DOHH2 (cell line): Measurements from ENCODE around the gene ZNF610.
"Not testable (repeated sequence)": the region's sequence is repeated elsewhere in the genome, so short reads cannot be mapped to it uniquely, and the experiment has no call there.

Experiments
- H3F3A ChIP-seq: fragments of 200-600 bp; sonication (generic), shearing (Covaris generic); 2 replicates; pipeline ENCODE4 v1.6.0; 2016; ENCODE audit warnings: antibody characterized with exemption, mild to moderate bottlenecking; ENCODE audit not compliant: control insufficient read depth, insufficient read depth
- H3K27ac ChIP-seq: fragments of 200-600 bp; sonication (generic); 2 replicates; pipeline ENCODE4 v1.5.1; 2014; ENCODE audit warnings: low read depth, mild to moderate bottlenecking, low read length, moderate library complexity
- H3K27me3 ChIP-seq: fragments of 200-600 bp; sonication (generic); 2 replicates; pipeline ENCODE4 v1.6.1; 2014; ENCODE audit warnings: mild to moderate bottlenecking, low read length, mixed read lengths; ENCODE audit not compliant: control insufficient read depth
- H3K36me3 ChIP-seq: fragments of 200-600 bp; sonication (generic); 2 replicates; pipeline ENCODE4 v1.6.1; 2014; ENCODE audit warnings: mild to moderate bottlenecking, low read length, moderate library complexity, mixed read lengths; ENCODE audit not compliant: control insufficient read depth
- H3K4me1 ChIP-seq: fragments of 200-600 bp; sonication (generic); 2 replicates; pipeline ENCODE4 v1.6.1; 2014; ENCODE audit warnings: mild to moderate bottlenecking, low read length, mixed read lengths; ENCODE audit not compliant: control insufficient read depth
- H3K4me2 ChIP-seq: fragments of 200-600 bp; sonication (generic); 2 replicates; pipeline ENCODE4 v1.6.0; 2014; ENCODE audit warnings: mild to moderate bottlenecking, low read length, moderate library complexity
- H3K4me3 ChIP-seq: fragments of 200-600 bp; sonication (generic); 2 replicates; pipeline ENCODE4 v1.5.1; 2014; ENCODE audit warnings: mild to moderate bottlenecking, low read length, mixed read lengths
- H3K79me2 ChIP-seq: fragments of 200-600 bp; sonication (generic); 2 replicates; pipeline ENCODE4 v1.6.1; 2014; ENCODE audit warnings: mild to moderate bottlenecking, low read length, mixed read lengths; ENCODE audit not compliant: control insufficient read depth
- H3K9me2 ChIP-seq: fragments of 200-600 bp; sonication (generic); replicated peaks from 2 replicates; pipeline ENCODE4 v1.6.1; 2014; ENCODE audit warnings: mild to moderate bottlenecking, low read length, mixed read lengths; ENCODE audit not compliant: control insufficient read depth
- H3K9me3 ChIP-seq: fragments of 200-600 bp; sonication (generic); 2 replicates; pipeline ENCODE4 v1.6.1; 2014; ENCODE audit warnings: antibody characterized with exemption, low read length, mixed read lengths; ENCODE audit not compliant: control insufficient read depth, insufficient read depth
- H4K20me1 ChIP-seq: fragments of 200-600 bp; sonication (generic); 2 replicates; pipeline ENCODE4 v1.6.0; 2014; ENCODE audit warnings: low read depth, mild to moderate bottlenecking, antibody characterized with exemption, low read length, moderate library complexity; ENCODE audit not compliant: control insufficient read depth, insufficient read depth
- EZH2phosphoT487 ChIP-seq: fragments of 200-600 bp; sonication (generic); IDR thresholded peaks from 2 replicates; pipeline ENCODE4 v1.6.1; 2017; ENCODE audit warnings: borderline replicate concordance, mild to moderate bottlenecking, antibody characterized with exemption, low read length, moderate library complexity, mixed read lengths
- TF ChIP-seq, protein P1 (sequence below): fragments of 200-600 bp; sonication (generic); IDR thresholded peaks from one replicate; pipeline ENCODE4 v1.5.1; 2014; ENCODE audit warnings: antibody characterized with exemption, mild to moderate bottlenecking, low read depth, low read length; ENCODE audit not compliant: poor library complexity, severe bottlenecking

The ZNF610 gene

DNA sequence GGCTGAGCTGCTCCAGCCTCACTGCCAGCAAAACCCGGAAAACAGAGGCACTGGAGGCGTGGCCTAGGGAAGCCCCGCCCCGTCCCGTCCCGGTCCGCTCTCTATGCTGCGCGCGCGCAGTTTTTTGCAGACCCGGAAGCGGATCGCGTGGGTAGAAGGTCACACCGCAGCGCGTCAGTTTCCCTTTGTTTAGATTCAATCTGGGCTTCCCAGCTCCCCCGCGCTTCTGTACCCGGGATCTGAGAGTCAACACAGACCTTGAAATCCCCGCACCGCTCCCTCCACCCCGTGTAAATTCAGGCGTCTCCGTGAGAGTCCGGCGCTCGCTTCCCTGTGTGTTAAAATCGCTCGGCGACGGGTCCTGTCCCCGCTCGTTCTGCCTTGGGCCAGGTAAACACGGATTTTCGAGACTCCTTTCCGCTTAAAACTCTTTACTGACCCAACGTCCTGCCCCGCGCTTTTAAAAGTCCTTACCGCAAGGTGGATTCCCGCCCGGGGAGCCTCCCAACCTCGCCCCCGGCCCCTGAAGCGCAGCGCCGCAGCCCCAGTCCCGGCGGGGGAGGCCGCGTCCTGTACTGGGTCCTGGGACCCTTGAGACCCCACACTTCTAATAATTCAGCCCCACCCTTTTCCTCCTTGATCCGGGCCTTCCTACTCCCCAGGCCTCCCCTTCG, at the start of gene ZNF610:
Gene ZNF610, plus strand, starts transcription at position 127 of the 674 bp plus-strand sequence. CDS start 12,930 bp downstream, outside the sequence.
- H3K9me2 ChIP-seq, result no peaks in the 10 kb centered on the region
- no peak for TF ChIP-seq EZH2phosphoT487
- TF ChIP-seq, protein P1, sequence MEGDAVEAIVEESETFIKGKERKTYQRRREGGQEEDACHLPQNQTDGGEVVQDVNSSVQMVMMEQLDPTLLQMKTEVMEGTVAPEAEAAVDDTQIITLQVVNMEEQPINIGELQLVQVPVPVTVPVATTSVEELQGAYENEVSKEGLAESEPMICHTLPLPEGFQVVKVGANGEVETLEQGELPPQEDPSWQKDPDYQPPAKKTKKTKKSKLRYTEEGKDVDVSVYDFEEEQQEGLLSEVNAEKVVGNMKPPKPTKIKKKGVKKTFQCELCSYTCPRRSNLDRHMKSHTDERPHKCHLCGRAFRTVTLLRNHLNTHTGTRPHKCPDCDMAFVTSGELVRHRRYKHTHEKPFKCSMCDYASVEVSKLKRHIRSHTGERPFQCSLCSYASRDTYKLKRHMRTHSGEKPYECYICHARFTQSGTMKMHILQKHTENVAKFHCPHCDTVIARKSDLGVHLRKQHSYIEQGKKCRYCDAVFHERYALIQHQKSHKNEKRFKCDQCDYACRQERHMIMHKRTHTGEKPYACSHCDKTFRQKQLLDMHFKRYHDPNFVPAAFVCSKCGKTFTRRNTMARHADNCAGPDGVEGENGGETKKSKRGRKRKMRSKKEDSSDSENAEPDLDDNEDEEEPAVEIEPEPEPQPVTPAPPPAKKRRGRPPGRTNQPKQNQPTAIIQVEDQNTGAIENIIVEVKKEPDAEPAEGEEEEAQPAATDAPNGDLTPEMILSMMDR, result no peak
- peaks cover 12% of the 10 kb centered on the region; the same call in 1 of the 2 replicates for H3K9me3 ChIP-seq
- no peak within 1 kb of the TSS for H3K4me2 ChIP-seq
- no peak within 1 kb of the TSS for H3K27ac ChIP-seq
- H3K27me3 ChIP-seq, result no peaks in the 10 kb centered on the region
- no peak within 1 kb of the TSS for H3K4me3 ChIP-seq
- H4K20me1 ChIP-seq, result no peaks in the 10 kb centered on the region
- H3F3A ChIP-seq, result no peaks in the 10 kb centered on the region
- H3K36me3 ChIP-seq, result no peaks in the 10 kb centered on the region
- H3K79me2 ChIP-seq, result no peaks in the 10 kb centered on the region
- H3K4me1 ChIP-seq, result no peaks in the 10 kb centered on the region

DNA sequence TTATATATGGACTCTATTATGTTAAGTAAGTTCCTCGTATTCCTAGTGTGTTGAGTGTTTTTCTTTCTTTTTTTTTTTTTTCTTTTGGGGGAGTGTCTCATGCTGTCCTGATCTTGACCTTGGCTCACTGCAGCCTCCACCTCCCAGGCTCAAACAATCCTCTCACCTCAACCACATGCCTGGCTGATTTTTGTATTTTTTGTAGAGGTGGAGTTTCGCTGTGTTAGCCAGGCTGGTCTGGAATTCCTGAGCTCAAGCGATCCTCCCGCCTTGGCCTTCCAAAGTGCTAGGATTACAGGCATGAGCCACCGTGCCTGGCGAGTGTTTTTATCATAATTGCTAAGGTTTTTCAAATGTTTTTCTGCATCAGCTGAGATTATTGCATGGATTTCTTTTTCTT, 49.8 kb upstream of the ZNF610 start:
- no peak overlapping the region for H3K4me2 ChIP-seq
- H3K27ac ChIP-seq, result no peak overlapping the region
- H3K9me3 ChIP-seq, result peaks cover 10% of the 10 kb centered on the region
- no peaks in the 10 kb centered on the region for H3F3A ChIP-seq
- no peaks in the 10 kb centered on the region for H3K27me3 ChIP-seq
- H3K4me1 ChIP-seq, result no peaks in the 10 kb centered on the region
- TF ChIP-seq EZH2phosphoT487, result no peak
- TF ChIP-seq, protein P1, result no peak
- no peak overlapping the region for H3K4me3 ChIP-seq
- H3K9me2 ChIP-seq, result no peaks in the 10 kb centered on the region
- no peaks in the 10 kb centered on the region for H4K20me1 ChIP-seq
- H3K36me3 ChIP-seq, result peaks cover 88% of the 10 kb centered on the region
- peaks cover 17% of the 10 kb centered on the region for H3K79me2 ChIP-seq

DNA sequence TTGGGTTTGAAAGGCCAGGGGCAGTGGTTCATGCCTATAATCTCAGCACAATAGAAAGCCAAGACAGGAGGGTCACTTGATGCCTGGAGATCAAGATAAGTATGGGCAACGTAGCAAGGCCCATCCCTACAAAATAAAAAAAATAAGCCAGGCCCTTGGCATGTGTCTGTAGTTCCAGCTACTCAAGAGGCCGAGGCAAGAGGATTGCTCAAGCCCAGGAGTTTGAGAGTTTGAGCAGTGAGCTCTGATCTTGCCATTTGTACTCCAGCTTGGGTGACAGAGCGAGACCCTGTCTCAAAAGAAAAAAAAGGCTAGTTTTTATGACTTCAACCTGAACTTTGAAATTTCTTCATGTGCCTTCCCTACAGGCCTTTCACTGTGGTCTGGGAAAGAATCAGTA, 44.3 kb upstream of the ZNF610 start:
- no peak for TF ChIP-seq EZH2phosphoT487
- TF ChIP-seq, protein P1, result no peak
- Histone ChIP-seq H3K36me3 (peaks cover 43% of the 10 kb centered on the region), H3K4me2 (no peak overlapping the region), H3F3A (no peaks in the 10 kb centered on the region; the same call in 1 of the 2 replicates), H3K27me3 (no peaks in the 10 kb centered on the region), H3K4me3 (no peak overlapping the region), H3K9me3 (peaks cover 6% of the 10 kb centered on the region; the same call in 1 of the 2 replicates), H4K20me1 (no peaks in the 10 kb centered on the region), H3K79me2 (no peaks in the 10 kb centered on the region), H3K4me1 (peaks cover 4% of the 10 kb centered on the region; the same call in 1 of the 2 replicates), H3K9me2 (no peaks in the 10 kb centered on the region), H3K27ac (no peak overlapping the region)

DNA sequence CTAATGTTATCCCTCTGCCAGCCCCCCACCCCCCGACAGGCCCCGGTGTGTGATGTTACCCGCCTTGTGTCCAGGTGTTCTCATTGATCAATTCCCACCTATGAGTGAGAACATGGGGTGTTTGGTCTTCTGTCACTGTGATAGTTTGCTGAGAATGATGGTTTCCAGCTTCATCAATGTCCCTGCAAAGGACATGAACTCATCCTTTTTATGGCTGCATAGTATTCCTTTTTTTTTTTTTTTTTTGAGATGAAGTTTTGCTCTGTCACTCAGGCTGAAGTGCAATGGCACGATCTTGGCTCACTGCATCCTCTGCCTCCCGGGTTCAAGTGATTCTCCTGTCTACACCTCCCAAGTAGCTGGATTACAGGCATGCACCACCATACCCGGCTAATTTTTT, 43.1 kb upstream of the ZNF610 start:
- H3K27ac ChIP-seq, H3K9me3 ChIP-seq, H3K4me3 ChIP-seq: not testable (repeated sequence)

More for the DNA sequence above, 43.1 kb upstream of the ZNF610 start:
- H3K4me2 ChIP-seq, H3F3A ChIP-seq, H3K79me2 ChIP-seq, H3K4me1 ChIP-seq, H3K9me2 ChIP-seq, H4K20me1 ChIP-seq, H3K27me3 ChIP-seq: not testable (repeated sequence)
- peaks cover 44% of the 10 kb centered on the region for H3K36me3 ChIP-seq
